Mucosa of stomach (tissue), 1 donor: ENCODE results near the gene CNKSR3.
"Not testable (repeated sequence)": the region's sequence is repeated elsewhere in the genome, so short reads cannot be mapped to it uniquely, and the experiment has no call there.

Experiments used
- H3K27me3 ChIP-seq: one replicate; pipeline ENCODE4 v1.7.0; 2013; ENCODE audit warnings: mild to moderate bottlenecking, low read length; ENCODE audit not compliant: control insufficient read depth, insufficient read depth
- H3K36me3 ChIP-seq: one replicate; pipeline ENCODE4 v1.7.0; 2013; ENCODE audit warnings: low read length; ENCODE audit not compliant: control insufficient read depth, insufficient read depth
- H3K4me1 ChIP-seq: one replicate; pipeline ENCODE4 v1.7.0; 2013; ENCODE audit warnings: mild to moderate bottlenecking, low read length; ENCODE audit not compliant: control insufficient read depth, insufficient read depth
- H3K4me3 ChIP-seq: one replicate; pipeline ENCODE4 v1.7.0; 2013; ENCODE audit warnings: low read length
- H3K9ac ChIP-seq: one replicate; pipeline ENCODE4 v1.7.0; 2013; ENCODE audit warnings: mild to moderate bottlenecking, low read length, moderate library complexity
- H3K9me3 ChIP-seq: one replicate; pipeline ENCODE4 v1.7.0; 2013; ENCODE audit warnings: mild to moderate bottlenecking, low read length, moderate library complexity; ENCODE audit not compliant: control insufficient read depth
- donor health status: Pancreatic carcinoma.

CNKSR3 gene

DNA sequence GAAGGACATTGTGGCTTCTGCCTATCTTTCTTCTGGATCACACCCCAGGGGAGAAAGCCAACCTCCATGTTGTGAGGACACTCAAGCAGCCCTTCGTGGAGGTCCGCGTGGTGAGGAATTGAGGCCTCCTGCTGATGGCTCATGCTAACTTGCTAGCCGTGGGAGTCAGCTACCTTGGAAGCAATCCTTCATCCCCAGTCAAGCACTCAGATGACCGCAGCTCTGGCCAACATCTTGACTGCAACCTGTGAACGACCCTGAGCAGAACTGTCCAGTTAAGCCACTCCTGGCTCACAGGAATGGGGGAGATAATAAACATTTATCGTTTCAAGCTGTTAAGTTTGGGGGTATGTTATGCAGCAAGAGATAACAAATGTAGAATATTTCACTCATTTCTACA lies 10.9 kb upstream of the CNKSR3 start:
- no peaks in the 10 kb centered on the region for H3K9me3 ChIP-seq
- H3K9ac ChIP-seq: no peak overlapping the region
- no peaks in the 10 kb centered on the region for H3K4me1 ChIP-seq
- H3K27me3 ChIP-seq: no peaks in the 10 kb centered on the region
- no peaks in the 10 kb centered on the region for H3K36me3 ChIP-seq
- H3K4me3 ChIP-seq: no peak overlapping the region

GRCh38 chr6:154520280-154520679 lies 9.8 kb upstream of the CNKSR3 start:
- Histone ChIP-seq H3K4me1 (no peaks in the 10 kb centered on the region), H3K27me3 (no peaks in the 10 kb centered on the region), H3K9me3 (no peaks in the 10 kb centered on the region), H3K36me3 (no peaks in the 10 kb centered on the region), H3K4me3 (no peak overlapping the region), H3K9ac (no peak overlapping the region)

- H3K4me3 ChIP-seq: no peak overlapping the region
- H3K9me3 ChIP-seq: no peaks in the 10 kb centered on the region
Observed at GRCh38 chr6:154518396-154518795, 7.9 kb upstream of the CNKSR3 start.

DNA sequence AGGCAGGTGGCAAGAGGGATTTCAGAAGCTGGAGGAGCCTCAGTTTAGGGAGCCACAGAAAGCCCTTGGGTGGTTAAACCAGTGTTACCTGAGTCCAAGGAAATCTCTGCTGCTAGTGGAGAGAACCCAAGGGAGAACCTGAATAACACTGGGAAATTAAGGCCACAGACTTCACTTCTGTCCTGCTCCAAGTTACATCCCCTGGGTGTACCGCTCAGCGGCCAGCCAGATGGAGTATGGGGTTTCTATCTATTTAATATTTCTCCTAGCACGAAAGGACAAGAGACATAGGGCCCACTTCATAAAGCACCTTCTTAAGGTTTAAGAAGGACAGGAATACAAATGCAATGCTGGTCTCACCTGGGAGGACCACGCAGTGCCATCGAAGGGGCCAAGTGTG lies 5.8 kb upstream of the CNKSR3 start:
- Histone ChIP-seq H3K9me3 (no peaks in the 10 kb centered on the region), H3K4me1 (peaks cover 10% of the 10 kb centered on the region), H3K27me3 (no peaks in the 10 kb centered on the region), H3K4me3 (no peak overlapping the region), H3K9ac (peak overlapping the region; percentile 15), H3K36me3 (no peaks in the 10 kb centered on the region)

More at GRCh38 chr6:154518396-154518795, 7.9 kb upstream of the CNKSR3 start:
- Histone ChIP-seq H3K36me3 (no peaks in the 10 kb centered on the region), H3K27me3 (no peaks in the 10 kb centered on the region), H3K9ac (no peak overlapping the region), H3K4me1 (no peaks in the 10 kb centered on the region)

DNA sequence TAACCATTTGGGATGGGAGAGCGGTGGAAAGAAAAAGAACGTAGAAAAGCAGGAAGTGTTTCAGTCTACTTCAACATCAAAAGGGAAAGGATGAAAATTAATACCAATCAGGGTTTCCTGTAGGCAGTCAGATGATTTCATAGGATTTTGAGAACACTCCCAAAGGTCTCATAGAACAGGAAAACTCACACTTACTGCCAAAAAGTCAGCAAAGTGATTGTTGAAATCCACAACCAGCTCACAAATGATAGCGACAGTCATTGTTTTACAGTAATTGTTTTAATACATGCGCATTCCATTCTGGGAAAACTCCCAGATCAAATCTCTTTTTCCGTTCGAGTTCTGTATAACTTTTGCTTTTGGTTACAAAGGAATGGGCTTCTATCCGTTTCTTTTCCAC lies 5.3 kb upstream of the CNKSR3 start:
- no peak overlapping the region for H3K4me3 ChIP-seq
- H3K36me3 ChIP-seq: no peaks in the 10 kb centered on the region
- peaks cover 10% of the 10 kb centered on the region for H3K4me1 ChIP-seq
- H3K27me3 ChIP-seq: no peaks in the 10 kb centered on the region
- H3K9ac ChIP-seq: peak overlapping the region; percentile 15
- H3K9me3 ChIP-seq: no peaks in the 10 kb centered on the region

GRCh38 chr6:154515076-154515475 lies 4.6 kb upstream of the CNKSR3 start:
- not testable (repeated sequence) for H3K9ac ChIP-seq, H3K36me3 ChIP-seq, H3K27me3 ChIP-seq, H3K4me1 ChIP-seq, H3K4me3 ChIP-seq, H3K9me3 ChIP-seq

- Histone ChIP-seq H3K36me3 (no peaks in the 10 kb centered on the region), H3K9me3 (no peaks in the 10 kb centered on the region), H3K27me3 (no peaks in the 10 kb centered on the region), H3K4me3 (no peak overlapping the region), H3K9ac (no peak overlapping the region), H3K4me1 (peaks cover 10% of the 10 kb centered on the region)
Observed at GRCh38 chr6:154514481-154514880, 4.0 kb upstream of the CNKSR3 start.

- Histone ChIP-seq H3K9me3 (no peaks in the 10 kb centered on the region), H3K4me3 (no peak overlapping the region), H3K36me3 (no peaks in the 10 kb centered on the region), H3K27me3 (no peaks in the 10 kb centered on the region), H3K4me1 (peaks cover 11% of the 10 kb centered on the region), H3K9ac (no peak overlapping the region)
Observed at GRCh38 chr6:154513601-154514320, 3.3 kb upstream of the CNKSR3 start.

DNA sequence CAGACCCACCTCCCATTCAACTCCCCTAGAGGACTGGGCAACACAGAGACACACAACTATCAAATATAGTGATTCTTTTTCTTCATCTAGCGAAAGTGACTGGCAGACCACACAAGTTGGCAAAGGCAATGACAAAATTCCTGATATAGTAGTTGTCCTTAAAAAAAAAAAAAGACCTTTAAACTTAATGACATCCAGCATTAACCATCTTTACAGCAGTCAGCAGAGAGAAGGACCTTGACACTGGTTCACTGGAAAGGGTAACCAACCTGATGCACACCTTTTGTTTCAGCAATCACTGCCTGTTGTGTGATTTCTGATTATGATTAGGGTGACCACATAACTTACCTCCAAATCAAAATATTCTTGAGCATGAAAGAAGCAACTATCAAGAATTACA lies 1.7 kb upstream of the CNKSR3 start:
- no peak overlapping the region for H3K4me3 ChIP-seq
- no peaks in the 10 kb centered on the region for H3K9me3 ChIP-seq
- H3K4me1 ChIP-seq: peaks cover 18% of the 10 kb centered on the region
- H3K9ac ChIP-seq: peak overlapping the region; percentile 41
- H3K27me3 ChIP-seq: no peaks in the 10 kb centered on the region
- H3K36me3 ChIP-seq: no peaks in the 10 kb centered on the region

GRCh38 chr6:154511791-154512190 lies 1.3 kb upstream of the CNKSR3 start:
- Histone ChIP-seq H3K4me1 (peaks cover 22% of the 10 kb centered on the region), H3K36me3 (no peaks in the 10 kb centered on the region), H3K9ac (peak overlapping the region; percentile 41), H3K27me3 (no peaks in the 10 kb centered on the region), H3K9me3 (no peaks in the 10 kb centered on the region), H3K4me3 (no peak overlapping the region)

GRCh38 chr6:154509421-154510143 lies 903 bp downstream of the CNKSR3 start:
- Histone ChIP-seq H3K36me3 (no peaks in the 10 kb centered on the region), H3K9me3 (no peaks in the 10 kb centered on the region), H3K4me3 (peak overlapping the region; percentile 93), H3K4me1 (peaks cover 28% of the 10 kb centered on the region), H3K27me3 (no peaks in the 10 kb centered on the region), H3K9ac (peak overlapping the region; percentile 89)

DNA sequence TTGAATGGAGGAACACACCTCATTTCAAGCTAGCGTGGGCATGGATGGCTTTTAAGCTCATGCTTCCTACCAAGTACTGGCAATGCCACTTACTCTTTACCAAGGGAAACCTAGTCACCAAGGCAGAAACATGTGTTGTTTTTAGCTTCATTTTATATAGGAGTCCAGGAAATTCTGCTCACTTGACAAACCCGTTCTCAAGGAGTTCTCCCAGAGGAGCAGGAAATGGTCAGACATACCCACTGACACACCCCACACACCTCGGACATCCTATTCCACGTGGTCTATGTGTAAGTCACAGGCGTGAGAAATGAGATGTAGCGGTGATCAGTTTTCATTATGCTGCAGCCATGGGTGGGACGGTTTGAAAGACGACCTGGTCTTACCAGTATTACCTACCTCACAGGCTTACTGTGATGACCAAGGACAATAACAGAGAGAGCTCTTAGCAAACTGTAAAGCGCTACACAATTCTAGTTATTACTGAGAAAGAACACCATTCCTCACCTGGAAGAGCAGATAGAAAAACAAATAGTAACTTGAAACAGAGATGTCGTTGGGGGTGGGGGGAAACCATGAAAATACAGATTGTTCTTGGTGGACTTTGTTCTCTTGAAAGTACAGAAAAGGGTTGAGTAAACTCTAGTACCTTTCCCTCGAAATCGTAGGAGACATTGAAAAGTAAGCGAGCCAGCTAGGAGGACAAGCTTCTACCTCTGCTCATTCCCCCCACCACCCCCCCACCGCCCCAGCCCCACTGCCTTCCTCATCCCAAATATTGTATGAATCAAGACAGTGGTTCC lies 1.7 kb downstream of the CNKSR3 start:
- H3K4me1 ChIP-seq: peaks cover 28% of the 10 kb centered on the region
- no peaks in the 10 kb centered on the region for H3K36me3 ChIP-seq
- H3K9me3 ChIP-seq: no peaks in the 10 kb centered on the region
- H3K27me3 ChIP-seq: no peaks in the 10 kb centered on the region
- peak overlapping the region; percentile 89 for H3K9ac ChIP-seq
- no peak overlapping the region for H3K4me3 ChIP-seq
